Neural progenitor cell (in vitro differentiated cells): ENCODE measurements around the gene EPS8L2. TPM values are rescaled to one million over a fixed set of nuclear protein-coding genes. Genes with fewer than 3 reads are reported as not detected.

Experiments used
- DNase-seq: peaks from one replicate; pipeline ENCODE4 v3.0.0-alpha.2; 2016; ENCODE audit warnings: low spot score
- H2AFZ ChIP-seq: fragments of 200-600 bp; sonication (generic); replicated peaks from 2 replicates; pipeline ENCODE4 v1.6.1; 2016; ENCODE audit warnings: antibody characterized with exemption
- H3F3A ChIP-seq: fragments of 200-600 bp; sonication (generic); 2 replicates; pipeline ENCODE4 v1.6.1; 2016; ENCODE audit warnings: antibody characterized with exemption, low read depth
- H3K27ac ChIP-seq: fragments of 200-600 bp; sonication (generic); 2 replicates; pipeline ENCODE4 v1.5.1; 2016; ENCODE audit warnings: mild to moderate bottlenecking
- H3K27me3 ChIP-seq: fragments of 200-600 bp; sonication (generic); 2 replicates; pipeline ENCODE4 v1.6.1; 2016; ENCODE audit warnings: mild to moderate bottlenecking, moderate library complexity
- H3K36me3 ChIP-seq: fragments of 200-600 bp; sonication (generic); 2 replicates; pipeline ENCODE4 v1.5.1; 2016
- H3K4me1 ChIP-seq: fragments of 200-600 bp; sonication (generic); 2 replicates; pipeline ENCODE4 v1.6.1; 2016; ENCODE audit warnings: mixed run types
- H3K4me2 ChIP-seq: fragments of 200-600 bp; sonication (generic); 2 replicates; pipeline ENCODE4 v1.6.1; 2016
- H3K4me3 ChIP-seq: fragments of 200-600 bp; sonication (generic); 2 replicates; pipeline ENCODE4 v1.5.1; 2016
- H3K79me2 ChIP-seq: fragments of 200-600 bp; sonication (generic); 2 replicates; pipeline ENCODE4 v1.6.1; 2016; ENCODE audit warnings: low read depth
- H3K9ac ChIP-seq: fragments of 200-600 bp; sonication (generic); 2 replicates; pipeline ENCODE4 v1.6.1; 2016
- H3K9me3 ChIP-seq: fragments of 200-600 bp; sonication (generic); 2 replicates; pipeline ENCODE4 v1.5.1; 2016; ENCODE audit warnings: low read depth
- H4K20me1 ChIP-seq: fragments of 200-600 bp; sonication (generic); 2 replicates; pipeline ENCODE4 v1.6.1; 2016; ENCODE audit warnings: low read depth
- H3K27ac Mint-ChIP-seq: 3 replicates; pipeline ENCODE4 v1.8.0; 2021; ENCODE audit warnings: mixed read lengths
- H3K27me3 Mint-ChIP-seq: 2 replicates; pipeline ENCODE4 v1.8.0; 2022; ENCODE audit warnings: low read depth, mild to moderate bottlenecking, inconsistent platforms, moderate library complexity, mixed read lengths; ENCODE audit not compliant: insufficient read depth
- H3K36me3 Mint-ChIP-seq: 3 replicates; pipeline ENCODE4 v1.8.0; 2021; ENCODE audit warnings: mixed read lengths
- H3K4me1 Mint-ChIP-seq: 3 replicates; pipeline ENCODE4 v1.8.0; 2021; ENCODE audit warnings: mixed read lengths
- H3K4me3 Mint-ChIP-seq: 3 replicates; pipeline ENCODE4 v1.8.0; 2021; ENCODE audit warnings: mild to moderate bottlenecking, moderate library complexity, mixed read lengths
- H3K9me3 Mint-ChIP-seq: 3 replicates; pipeline ENCODE4 v1.8.0; 2020; ENCODE audit warnings: mixed read lengths
- EZH2 ChIP-seq: fragments of 200-600 bp; sonication (generic); IDR thresholded peaks from 2 replicates; pipeline ENCODE4 v1.6.1; 2017; ENCODE audit warnings: antibody characterized with exemption, mild to moderate bottlenecking, moderate library complexity
- EZH2phosphoT487 ChIP-seq: fragments of 200-600 bp; sonication (generic); IDR thresholded peaks from 2 replicates; pipeline ENCODE4 v1.6.1; 2017; ENCODE audit warnings: antibody characterized with exemption
- total RNA-seq: library from RNA; depleted of rRNA; stranded (reverse); fragments of >200 nt; gene quantifications from 2 replicates; pipeline ENCODE4 v1.2.3, GENCODE V29; 2015; ENCODE audit warnings: low replicate concordance
- TF ChIP-seq, protein P1 (sequence below): fragments of 200-600 bp; sonication (generic); IDR thresholded peaks from 2 replicates; pipeline ENCODE4 v1.5.1; 2017; ENCODE audit warnings: antibody characterized with exemption, mild to moderate bottlenecking

Gene EPS8L2
- total RNA-seq, 1 donor from 2014 or later: 3.3 TPM

DNA sequence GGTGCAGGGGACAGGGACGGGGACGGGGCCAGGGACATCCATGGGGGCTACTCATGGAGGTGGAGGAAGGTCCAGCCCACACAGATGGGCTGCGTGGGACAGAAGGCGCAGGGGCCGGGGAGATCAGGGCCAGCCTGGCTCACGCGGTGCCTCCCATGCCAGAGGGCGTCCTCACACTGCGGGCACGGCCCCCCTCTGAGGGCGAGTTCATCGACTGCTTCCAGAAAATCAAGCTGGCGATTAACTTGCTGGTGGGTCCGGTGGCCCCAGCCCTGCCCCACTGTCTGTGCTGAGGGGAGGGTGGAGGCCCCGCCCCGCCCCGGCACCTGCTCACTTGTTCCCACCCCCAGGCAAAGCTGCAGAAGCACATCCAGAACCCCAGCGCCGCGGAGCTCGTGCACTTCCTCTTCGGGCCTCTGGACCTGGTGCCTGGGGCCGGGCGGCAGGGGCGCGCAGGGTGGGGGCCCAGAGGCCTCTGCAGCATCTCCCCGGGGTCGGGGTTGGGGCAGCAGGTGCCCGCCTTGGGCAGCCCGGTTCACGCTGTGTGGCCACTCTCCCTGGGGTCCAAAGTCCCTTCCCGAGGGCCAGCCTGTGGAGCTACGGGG, 15.8 kb downstream of the EPS8L2 start:
- Histone ChIP-seq H2AFZ (no peak overlapping the region), H3K79me2 (no peaks in the 10 kb centered on the region), H3F3A (peaks cover 19% of the 10 kb centered on the region), H3K4me2 (no peak overlapping the region), H3K36me3 (no peaks in the 10 kb centered on the region), H3K27ac (no peak overlapping the region), H4K20me1 (peaks cover 1% of the 10 kb centered on the region), H3K4me3 (no peak overlapping the region), H3K27me3 (peaks cover 41% of the 10 kb centered on the region), H3K9ac (no peak overlapping the region), H3K4me1 (peaks cover 10% of the 10 kb centered on the region), H3K9me3 (no peaks in the 10 kb centered on the region)
- no peak for DNase-seq
- Mint-ChIP-seq H3K27ac (no peak overlapping the region), H3K36me3 (no peaks in the 10 kb centered on the region), H3K9me3 (peaks cover 2% of the 10 kb centered on the region), H3K4me1 (peaks cover 16% of the 10 kb centered on the region), H3K27me3 (peaks cover 31% of the 10 kb centered on the region), H3K4me3 (no peak overlapping the region)
- TF ChIP-seq EZH2phosphoT487 (no peak), EZH2 (no peak)
- TF ChIP-seq, protein P1, sequence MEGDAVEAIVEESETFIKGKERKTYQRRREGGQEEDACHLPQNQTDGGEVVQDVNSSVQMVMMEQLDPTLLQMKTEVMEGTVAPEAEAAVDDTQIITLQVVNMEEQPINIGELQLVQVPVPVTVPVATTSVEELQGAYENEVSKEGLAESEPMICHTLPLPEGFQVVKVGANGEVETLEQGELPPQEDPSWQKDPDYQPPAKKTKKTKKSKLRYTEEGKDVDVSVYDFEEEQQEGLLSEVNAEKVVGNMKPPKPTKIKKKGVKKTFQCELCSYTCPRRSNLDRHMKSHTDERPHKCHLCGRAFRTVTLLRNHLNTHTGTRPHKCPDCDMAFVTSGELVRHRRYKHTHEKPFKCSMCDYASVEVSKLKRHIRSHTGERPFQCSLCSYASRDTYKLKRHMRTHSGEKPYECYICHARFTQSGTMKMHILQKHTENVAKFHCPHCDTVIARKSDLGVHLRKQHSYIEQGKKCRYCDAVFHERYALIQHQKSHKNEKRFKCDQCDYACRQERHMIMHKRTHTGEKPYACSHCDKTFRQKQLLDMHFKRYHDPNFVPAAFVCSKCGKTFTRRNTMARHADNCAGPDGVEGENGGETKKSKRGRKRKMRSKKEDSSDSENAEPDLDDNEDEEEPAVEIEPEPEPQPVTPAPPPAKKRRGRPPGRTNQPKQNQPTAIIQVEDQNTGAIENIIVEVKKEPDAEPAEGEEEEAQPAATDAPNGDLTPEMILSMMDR: no peak

DNA sequence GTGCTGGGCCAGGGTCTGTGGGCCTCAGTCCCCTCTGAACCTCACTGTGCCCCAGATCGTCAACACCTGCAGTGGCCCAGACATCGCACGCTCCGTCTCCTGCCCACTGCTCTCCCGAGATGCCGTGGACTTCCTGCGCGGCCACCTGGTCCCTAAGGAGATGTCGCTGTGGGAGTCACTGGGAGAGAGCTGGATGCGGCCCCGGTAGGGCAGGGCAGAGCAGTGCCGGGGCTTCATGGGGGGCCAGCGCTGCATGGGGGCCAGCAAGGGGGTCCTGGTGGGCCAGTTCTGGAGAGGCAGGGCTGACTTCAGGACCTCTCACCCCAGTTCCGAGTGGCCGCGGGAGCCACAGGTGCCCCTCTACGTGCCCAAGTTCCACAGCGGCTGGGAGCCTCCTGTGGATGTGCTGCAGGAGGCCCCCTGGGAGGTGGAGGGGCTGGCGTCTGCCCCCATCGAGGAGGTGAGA, 16.3 kb downstream of the EPS8L2 start:
- no peak for DNase-seq
- Histone ChIP-seq H3K9me3 (no peaks in the 10 kb centered on the region), H4K20me1 (peaks cover 5% of the 10 kb centered on the region), H3K4me3 (no peak overlapping the region), H3K79me2 (no peaks in the 10 kb centered on the region), H2AFZ (no peak overlapping the region), H3K4me1 (peaks cover 10% of the 10 kb centered on the region), H3K27me3 (peaks cover 46% of the 10 kb centered on the region), H3K36me3 (no peaks in the 10 kb centered on the region), H3K4me2 (no peak overlapping the region), H3K9ac (no peak overlapping the region), H3K27ac (no peak overlapping the region), H3F3A (peaks cover 20% of the 10 kb centered on the region)
- H3K4me1 Mint-ChIP-seq: peaks cover 16% of the 10 kb centered on the region
- H3K4me3 Mint-ChIP-seq: no peak overlapping the region
- H3K9me3 Mint-ChIP-seq: peaks cover 2% of the 10 kb centered on the region
- H3K27me3 Mint-ChIP-seq: peaks cover 31% of the 10 kb centered on the region
- TF ChIP-seq EZH2: no peak
- no peak for TF ChIP-seq EZH2phosphoT487
- TF ChIP-seq, protein P1: no peak
- H3K27ac Mint-ChIP-seq: no peak overlapping the region
- H3K36me3 Mint-ChIP-seq: no peaks in the 10 kb centered on the region

GRCh38 chr11:723120-723883, 17.3 kb downstream of the EPS8L2 start:
- peaks cover 31% of the 10 kb centered on the region for H3K27me3 Mint-ChIP-seq

More at GRCh38 chr11:723120-723883, 17.3 kb downstream of the EPS8L2 start:
- Mint-ChIP-seq H3K36me3 (no peaks in the 10 kb centered on the region), H3K4me1 (peaks cover 16% of the 10 kb centered on the region), H3K9me3 (peaks cover 2% of the 10 kb centered on the region), H3K4me3 (no peak overlapping the region), H3K27ac (no peak overlapping the region)
- Histone ChIP-seq H3K9me3 (no peaks in the 10 kb centered on the region), H3K9ac (no peak overlapping the region), H3K27me3 (peaks cover 51% of the 10 kb centered on the region), H3K27ac (no peak overlapping the region), H3K4me2 (no peak overlapping the region), H3K4me3 (no peak overlapping the region), H3F3A (peaks cover 24% of the 10 kb centered on the region), H3K79me2 (no peaks in the 10 kb centered on the region), H3K36me3 (no peaks in the 10 kb centered on the region), H4K20me1 (peaks cover 5% of the 10 kb centered on the region), H3K4me1 (peaks cover 10% of the 10 kb centered on the region), H2AFZ (no peak overlapping the region)
- TF ChIP-seq, protein P1: peak; percentile 66
- no peak for TF ChIP-seq EZH2
- peak; percentile 57 for DNase-seq
